RWPE2 (cell line): ENCODE data around the gene KCNMA1.

Experiments used
- ATAC-seq: fragments of 200-7000 bp; cut with Tn5 transposase; 3 replicates; pipeline ENCODE4 v1.9.1; 2021; ENCODE audit warnings: low read depth
- DNase-seq: peaks from one replicate; pipeline ENCODE4 v3.0.0-alpha.2; 2020; ENCODE audit warnings: low spot score
- H3K27ac ChIP-seq: fragments of 450-650 bp; 2 replicates; pipeline ENCODE4 v1.5.1; 2017; ENCODE audit warnings: mild to moderate bottlenecking; ENCODE audit not compliant: poor library complexity, severe bottlenecking
- H3K27me3 ChIP-seq: fragments of 250-450 bp; sonication (Bioruptor Pico); 2 replicates; pipeline ENCODE4 v1.5.1; 2021; ENCODE audit warnings: mild to moderate bottlenecking, moderate library complexity; ENCODE audit not compliant: insufficient read depth, poor library complexity, severe bottlenecking
- H3K36me3 ChIP-seq: fragments of 250-450 bp; sonication (Bioruptor Pico); 2 replicates; pipeline ENCODE4 v1.5.1; 2020; ENCODE audit warnings: low read depth, mild to moderate bottlenecking, moderate library complexity
- H3K4me1 ChIP-seq: fragments of 250-450 bp; sonication (Bioruptor Pico); 2 replicates; pipeline ENCODE4 v1.5.1; 2021; ENCODE audit warnings: mild to moderate bottlenecking, moderate library complexity; ENCODE audit not compliant: insufficient read depth, poor library complexity, severe bottlenecking
- H3K4me3 ChIP-seq: fragments of 250-450 bp; sonication (Bioruptor Pico); 2 replicates; pipeline ENCODE4 v1.5.1; 2021; ENCODE audit warnings: mild to moderate bottlenecking, moderate library complexity; ENCODE audit not compliant: severe bottlenecking
- H3K9me3 ChIP-seq: fragments of 250-450 bp; sonication (Bioruptor Pico); 2 replicates; pipeline ENCODE4 v1.5.1; 2021; ENCODE audit warnings: mild to moderate bottlenecking, moderate library complexity; ENCODE audit not compliant: severe bottlenecking
- CTCF ChIP-seq: fragments of 450-650 bp; IDR thresholded peaks from one replicate; pipeline ENCODE4 v1.5.1; 2017; ENCODE audit warnings: mild to moderate bottlenecking, moderate library complexity; ENCODE audit not compliant: poor library complexity, severe bottlenecking

Gene KCNMA1

GRCh38 chr10:76901701-76902100 lies 735.9 kb downstream of the KCNMA1 start:
- ATAC-seq: no peak
- TF ChIP-seq CTCF: no peak
- Histone ChIP-seq H3K4me1 (no peaks in the 10 kb centered on the region), H3K4me3 (no peak overlapping the region), H3K36me3 (no peaks in the 10 kb centered on the region), H3K27me3 (no peaks in the 10 kb centered on the region), H3K9me3 (peaks cover 2% of the 10 kb centered on the region), H3K27ac (no peak overlapping the region)
- DNase-seq: no peak

GRCh38 chr10:76899490-76899889 lies 738.1 kb downstream of the KCNMA1 start:
- no peak overlapping the region for H3K27ac ChIP-seq
- no peaks in the 10 kb centered on the region for H3K36me3 ChIP-seq
- H3K27me3 ChIP-seq: no peaks in the 10 kb centered on the region
- H3K9me3 ChIP-seq: peaks cover 2% of the 10 kb centered on the region
- no peak for DNase-seq
- ATAC-seq: no peak
- TF ChIP-seq CTCF: no peak
- no peaks in the 10 kb centered on the region for H3K4me1 ChIP-seq
- H3K4me3 ChIP-seq: no peak overlapping the region

DNA sequence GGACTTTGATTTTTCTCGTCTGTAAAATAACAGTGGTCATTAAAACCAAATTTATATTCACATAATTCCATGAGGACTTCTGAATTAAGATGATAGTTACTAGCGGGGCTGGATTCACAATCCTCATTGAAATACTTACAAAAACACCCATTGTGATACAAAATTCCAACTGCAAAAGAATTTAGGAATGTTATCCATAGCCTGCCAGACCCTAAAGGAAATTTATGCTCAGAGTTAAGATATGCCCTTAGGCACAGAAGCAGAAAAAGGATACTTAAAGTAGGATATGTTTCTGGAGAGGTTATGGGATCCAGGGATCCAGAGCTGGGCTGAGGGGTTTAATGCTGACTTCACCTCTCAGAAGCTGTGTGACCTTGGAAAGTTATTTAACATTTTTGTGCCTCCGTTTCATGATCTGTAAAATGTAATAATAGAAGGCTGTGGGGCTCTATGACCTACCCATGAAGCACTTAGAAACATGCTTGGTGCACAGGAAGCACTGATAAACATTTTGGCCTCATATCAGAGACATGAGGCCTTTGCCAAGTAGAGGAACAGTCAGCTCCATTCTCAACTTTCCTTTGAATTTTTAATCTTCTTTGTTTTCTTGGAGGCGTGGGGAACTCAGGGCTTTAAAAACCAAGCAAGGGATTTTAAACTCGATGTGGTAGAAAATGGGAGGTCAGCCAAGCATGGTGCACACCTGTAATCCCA lies 744.7 kb downstream of the KCNMA1 start:
- Histone ChIP-seq H3K9me3 (no peaks in the 10 kb centered on the region), H3K27ac (no peak overlapping the region), H3K27me3 (no peaks in the 10 kb centered on the region), H3K4me3 (no peak overlapping the region), H3K36me3 (no peaks in the 10 kb centered on the region), H3K4me1 (no peaks in the 10 kb centered on the region)
- TF ChIP-seq CTCF: no peak
- ATAC-seq (no peak), DNase-seq (no peak)

- no peak for ATAC-seq
- DNase-seq: no peak
- H3K4me1 ChIP-seq: no peaks in the 10 kb centered on the region
- no peak overlapping the region for H3K27ac ChIP-seq
- no peak overlapping the region for H3K4me3 ChIP-seq
- TF ChIP-seq CTCF: no peak
- H3K36me3 ChIP-seq: no peaks in the 10 kb centered on the region
- no peaks in the 10 kb centered on the region for H3K27me3 ChIP-seq
- no peaks in the 10 kb centered on the region for H3K9me3 ChIP-seq
These were observed 750.2 kb downstream of the KCNMA1 start for GRCh38 chr10:76887223-76888010.

DNA sequence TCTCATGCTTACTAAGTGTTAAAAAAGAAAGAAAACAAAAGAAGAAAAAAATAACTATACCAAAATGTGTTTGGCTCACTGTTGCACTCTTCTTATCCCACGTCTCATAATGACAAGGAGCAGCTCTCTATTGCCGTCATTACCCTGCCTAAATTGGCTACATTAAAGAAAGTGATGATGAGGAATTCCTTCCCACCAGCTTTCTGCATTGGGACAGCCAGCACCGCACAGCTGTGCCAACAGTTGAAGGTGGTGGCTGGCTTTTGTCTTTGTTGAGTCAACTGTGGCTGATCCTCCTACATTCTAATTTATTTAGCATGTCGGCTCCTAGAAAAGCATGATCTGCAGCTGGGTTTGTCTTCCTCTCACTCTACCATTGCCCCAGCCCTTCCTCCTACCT lies 751.8 kb downstream of the KCNMA1 start:
- no peaks in the 10 kb centered on the region for H3K4me1 ChIP-seq
- DNase-seq (no peak), ATAC-seq (no peak)
- TF ChIP-seq CTCF: no peak
- no peaks in the 10 kb centered on the region for H3K36me3 ChIP-seq
- H3K27me3 ChIP-seq: no peaks in the 10 kb centered on the region
- H3K4me3 ChIP-seq: no peak overlapping the region
- H3K27ac ChIP-seq: no peak overlapping the region
- H3K9me3 ChIP-seq: no peaks in the 10 kb centered on the region
